ENCODE measurements around the gene ARNT2. TPM values are rescaled to one million over a fixed set of nuclear protein-coding genes. Genes with fewer than 3 reads are reported as not detected.

The ARNT2 gene
- total RNA-seq, 2 experiments from 2014 or later, result 0.34 TPM; not detected in 1

DNA sequence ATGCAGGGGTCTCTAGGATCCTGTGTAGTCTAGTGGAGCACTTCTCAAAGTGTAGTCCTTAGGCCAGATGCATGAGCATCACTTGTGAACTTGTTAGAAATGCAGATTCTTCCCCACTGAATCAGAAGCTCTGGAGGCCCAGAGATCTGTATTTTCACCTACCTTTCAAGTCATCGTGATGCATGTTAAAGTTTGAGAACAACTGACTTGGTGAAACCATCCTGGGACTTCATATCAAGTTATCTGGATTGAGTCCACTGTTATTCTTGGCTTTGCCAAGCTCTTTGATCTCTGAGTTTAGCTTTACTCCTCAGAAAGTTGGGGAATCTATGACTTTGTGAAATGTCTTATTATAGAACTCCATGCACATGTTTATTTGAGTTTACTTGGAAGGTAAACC, 78.5 kb downstream of the ARNT2 start:
- Mint-ChIP-seq H3K9me3 (no peaks in the 10 kb centered on the region), H3K27ac (no peak overlapping the region)

DNA sequence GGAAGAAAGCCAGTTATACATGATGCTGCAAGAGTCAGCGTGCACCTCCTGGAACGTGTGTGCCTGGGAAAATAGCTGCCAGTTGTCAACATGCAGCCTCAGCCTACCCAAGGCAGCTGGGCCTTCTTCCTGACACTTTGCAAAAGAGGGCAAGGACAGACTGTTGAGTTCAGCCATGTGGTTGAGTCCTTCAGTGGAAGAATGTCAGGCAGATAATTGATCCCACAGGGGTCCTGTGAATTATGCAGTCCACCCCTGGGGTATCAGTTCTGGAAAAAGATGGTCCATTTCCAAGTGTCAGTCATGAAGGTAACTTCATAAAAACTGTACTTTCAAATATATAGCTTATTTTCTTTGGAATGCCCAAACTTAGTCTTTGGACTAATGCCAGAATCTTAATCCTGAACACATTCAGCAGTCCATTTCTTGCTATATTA, 79.6 kb downstream of the ARNT2 start:
- DNase-seq, result no peak
- intact Hi-C loops (cut with micrococcal nuclease), result no loop called here
- ATAC-seq, result no peak
- H3K27ac Mint-ChIP-seq, result no peak overlapping the region
- CTCF ChIA-PET, result no interaction called here
- TF ChIP-seq CTCF (IDR thresholded peaks at IDR 0.05), result no peak
- no peaks in the 10 kb centered on the region for H3K4me1 Mint-ChIP-seq (ENCODE audit: low read depth)
- no peak overlapping the region for H3K4me3 Mint-ChIP-seq
- peaks cover 3% of the 10 kb centered on the region for H3K27me3 Mint-ChIP-seq
- POLR2A ChIA-PET, result no interaction called here
- no peaks in the 10 kb centered on the region for H3K36me3 Mint-ChIP-seq (ENCODE audit: low read depth)
- H3K9me3 Mint-ChIP-seq, result no peaks in the 10 kb centered on the region

More for the DNA sequence above, 78.5 kb downstream of the ARNT2 start:
- intact Hi-C loops (cut with micrococcal nuclease), result no loop called here
- ATAC-seq, result no peak
- DNase-seq, result no peak
- no peak for TF ChIP-seq CTCF (IDR thresholded peaks at IDR 0.05)
- POLR2A ChIA-PET, result no interaction called here
- peaks cover 3% of the 10 kb centered on the region for H3K27me3 Mint-ChIP-seq
- no peaks in the 10 kb centered on the region for H3K4me1 Mint-ChIP-seq (ENCODE audit: low read depth)
- H3K4me3 Mint-ChIP-seq, result no peak overlapping the region
- H3K36me3 Mint-ChIP-seq (ENCODE audit: low read depth), result no peaks in the 10 kb centered on the region
- CTCF ChIA-PET, result no interaction called here

DNA sequence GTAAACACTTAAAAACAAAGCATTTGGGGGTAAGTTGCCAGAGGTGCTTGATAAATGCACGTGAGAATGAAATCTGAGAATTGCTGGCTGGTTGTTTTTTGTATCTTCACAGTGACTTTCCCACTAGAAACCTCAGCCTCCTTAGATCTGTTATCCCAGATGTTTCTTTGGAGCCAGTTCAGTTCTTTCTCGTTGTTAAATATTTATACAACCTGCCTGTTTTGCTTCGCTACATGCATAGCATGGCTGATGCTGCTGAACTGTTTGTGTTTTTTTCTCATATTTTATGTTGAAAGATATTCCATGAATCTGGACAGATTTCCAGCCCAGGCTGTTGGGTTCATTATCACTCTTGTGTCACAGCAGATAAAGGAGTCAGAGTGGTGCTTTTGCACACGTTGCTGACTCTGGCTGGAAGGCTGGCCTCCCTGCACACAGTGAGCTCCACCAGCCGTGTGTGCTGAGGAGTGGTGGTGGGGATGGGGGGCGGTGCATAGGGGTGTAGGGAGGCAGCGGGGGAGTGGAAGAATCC, 80.2 kb downstream of the ARNT2 start:
- no peak for TF ChIP-seq CTCF (IDR thresholded peaks at IDR 0.05)
- Mint-ChIP-seq H3K27me3 (peaks cover 3% of the 10 kb centered on the region), H3K4me1 (ENCODE audit: low read depth) (no peaks in the 10 kb centered on the region), H3K27ac (no peak overlapping the region), H3K9me3 (no peaks in the 10 kb centered on the region), H3K4me3 (no peak overlapping the region), H3K36me3 (ENCODE audit: low read depth) (no peaks in the 10 kb centered on the region)
- no peak for DNase-seq
- intact Hi-C loops (cut with micrococcal nuclease), result no loop called here
- CTCF ChIA-PET, result no interaction called here
- POLR2A ChIA-PET, result interaction anchor here (0.6 kb wide), 1 partner anchor 11 kb away, joined by 3 read pairs; no protein-coding TSS in a partner anchor
- ATAC-seq, result no peak

- no peak overlapping the region for H3K27ac Mint-ChIP-seq
- DNase-seq, result no peak
- no peaks in the 10 kb centered on the region for H3K36me3 Mint-ChIP-seq (ENCODE audit: low read depth)
- no peak for ATAC-seq
- no peaks in the 10 kb centered on the region for H3K9me3 Mint-ChIP-seq
- no peak overlapping the region for H3K4me3 Mint-ChIP-seq
- ChIA-PET POLR2A (no interaction called here), CTCF (no interaction called here)
- intact Hi-C loops (cut with micrococcal nuclease), result no loop called here
- H3K4me1 Mint-ChIP-seq (ENCODE audit: low read depth), result no peaks in the 10 kb centered on the region
- peaks cover 3% of the 10 kb centered on the region for H3K27me3 Mint-ChIP-seq
- TF ChIP-seq CTCF (IDR thresholded peaks at IDR 0.05), result no peak
Observed at GRCh38 chr15:80485370-80486164, 81.4 kb downstream of the ARNT2 start.

GRCh38 chr15:80487839-80488390, 83.7 kb downstream of the ARNT2 start:
- Mint-ChIP-seq H3K9me3 (no peaks in the 10 kb centered on the region), H3K27ac (no peak overlapping the region), H3K36me3 (ENCODE audit: low read depth) (no peaks in the 10 kb centered on the region), H3K4me1 (ENCODE audit: low read depth) (no peaks in the 10 kb centered on the region), H3K27me3 (peaks cover 3% of the 10 kb centered on the region), H3K4me3 (no peak overlapping the region)
- intact Hi-C loops (cut with micrococcal nuclease), result no loop called here
- no peak for ATAC-seq
- no peak for TF ChIP-seq CTCF (IDR thresholded peaks at IDR 0.05)
- ChIA-PET CTCF (interaction anchor here (2.5 kb wide), 1 partner anchor 13 kb away, joined by 5 read pairs; no protein-coding TSS in a partner anchor), POLR2A (no interaction called here)
- DNase-seq, result no peak

Measured in activated CD8-positive, alpha-beta T cell treated with anti-CD3 and anti-CD28 coated beads for 36 hours (primary cell).